Myometrial cell (primary cell): ENCODE data around the gene TAF12. TPM values are rescaled to one million over a fixed set of nuclear protein-coding genes. Genes with fewer than 3 reads are reported as not detected.

Source experiments
- total RNA-seq: library from RNA; depleted of rRNA; stranded (reverse); fragments of >200 nt; gene quantifications from 2 replicates; pipeline ENCODE4 v1.2.3, GENCODE V29; 2015

The TAF12 gene, protein sequence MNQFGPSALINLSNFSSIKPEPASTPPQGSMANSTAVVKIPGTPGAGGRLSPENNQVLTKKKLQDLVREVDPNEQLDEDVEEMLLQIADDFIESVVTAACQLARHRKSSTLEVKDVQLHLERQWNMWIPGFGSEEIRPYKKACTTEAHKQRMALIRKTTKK
- 29.4 and 34.3 TPM in 2 replicates for total RNA-seq

DNA sequence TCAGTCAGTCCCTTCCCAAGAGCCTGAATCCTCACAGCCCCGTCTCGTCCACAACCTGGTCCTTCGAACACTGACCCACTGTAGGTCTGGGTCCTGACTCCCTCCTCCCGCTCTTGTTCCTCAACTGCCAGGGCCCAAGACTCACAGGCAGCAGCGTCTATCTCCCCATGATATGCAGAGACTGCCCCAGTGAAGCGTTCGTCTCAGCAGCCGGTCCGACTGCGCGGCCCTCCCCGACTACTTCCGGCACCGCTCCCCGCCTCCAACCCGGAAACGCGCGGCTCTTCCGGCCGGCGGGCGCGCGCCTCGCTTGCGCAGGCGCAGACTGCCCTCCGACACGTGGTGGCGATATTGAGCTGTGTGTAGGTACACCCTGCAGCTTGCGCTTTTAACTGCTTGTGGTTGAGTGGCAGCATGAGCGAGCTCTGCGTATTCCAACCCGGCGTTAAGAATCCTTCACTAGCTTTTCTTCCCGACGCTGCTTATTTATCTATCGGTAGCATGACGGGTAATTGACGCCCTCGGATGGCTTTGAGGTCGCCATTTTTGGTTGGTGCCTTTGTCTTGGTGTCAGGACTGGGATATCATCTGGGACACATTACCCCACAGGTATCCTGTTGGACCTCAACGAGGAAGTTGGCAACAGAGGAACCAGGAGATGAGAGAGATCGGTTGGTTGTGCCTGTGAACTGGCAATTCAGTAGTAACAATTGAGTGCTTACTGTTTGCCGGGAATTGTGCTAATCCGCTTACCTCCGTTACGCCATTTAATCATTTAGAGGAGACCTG, at the start of gene TAF12:
Gene TAF12 (minus strand): TSS at position 221 of the 789 bp plus-strand sequence. CDS start 20,986 bp downstream, outside the sequence.

DNA sequence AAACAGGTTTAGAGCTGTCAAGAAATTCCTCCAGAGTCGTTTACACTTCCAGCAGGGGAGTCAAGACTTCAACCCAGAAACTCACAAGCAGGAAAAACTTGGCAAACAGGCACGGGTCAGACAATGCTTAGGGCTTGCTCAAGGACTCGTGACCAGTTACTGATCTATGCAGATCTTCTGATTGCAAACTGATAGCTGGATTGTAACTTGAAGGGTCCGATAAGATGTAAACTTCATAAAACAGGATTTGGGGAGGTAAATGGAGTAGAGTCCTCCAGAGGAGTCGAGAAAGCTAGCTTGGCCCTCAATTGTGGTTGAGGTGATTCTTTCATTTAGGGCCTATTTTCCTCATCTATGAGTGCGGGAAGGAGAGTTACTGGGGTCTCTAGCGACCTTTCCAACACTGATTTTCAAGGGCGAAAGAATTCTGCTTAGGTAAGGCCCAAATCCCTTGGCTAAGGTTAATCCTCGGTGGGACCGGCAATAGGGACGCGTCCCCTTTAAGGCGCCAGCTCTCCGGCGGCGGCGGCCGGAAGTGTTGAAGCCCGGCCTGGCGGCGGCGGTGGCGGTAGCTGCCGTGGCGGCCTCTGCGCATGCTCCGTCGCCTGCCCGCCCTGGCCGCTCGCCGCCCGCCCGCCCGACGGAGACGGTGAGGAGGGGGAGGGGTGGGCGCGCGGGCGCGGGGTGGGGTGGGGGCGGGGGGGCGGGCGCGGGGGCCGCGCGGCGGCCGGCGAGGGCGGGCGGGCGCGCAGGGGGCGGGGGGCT, 25.5 kb upstream of the TAF12 start, which contains the start of gene GMEB1:
Gene GMEB1 (plus strand): TSS at position 594 of the 765 bp plus-strand sequence. CDS start 14,829 bp downstream, outside the sequence.

DNA sequence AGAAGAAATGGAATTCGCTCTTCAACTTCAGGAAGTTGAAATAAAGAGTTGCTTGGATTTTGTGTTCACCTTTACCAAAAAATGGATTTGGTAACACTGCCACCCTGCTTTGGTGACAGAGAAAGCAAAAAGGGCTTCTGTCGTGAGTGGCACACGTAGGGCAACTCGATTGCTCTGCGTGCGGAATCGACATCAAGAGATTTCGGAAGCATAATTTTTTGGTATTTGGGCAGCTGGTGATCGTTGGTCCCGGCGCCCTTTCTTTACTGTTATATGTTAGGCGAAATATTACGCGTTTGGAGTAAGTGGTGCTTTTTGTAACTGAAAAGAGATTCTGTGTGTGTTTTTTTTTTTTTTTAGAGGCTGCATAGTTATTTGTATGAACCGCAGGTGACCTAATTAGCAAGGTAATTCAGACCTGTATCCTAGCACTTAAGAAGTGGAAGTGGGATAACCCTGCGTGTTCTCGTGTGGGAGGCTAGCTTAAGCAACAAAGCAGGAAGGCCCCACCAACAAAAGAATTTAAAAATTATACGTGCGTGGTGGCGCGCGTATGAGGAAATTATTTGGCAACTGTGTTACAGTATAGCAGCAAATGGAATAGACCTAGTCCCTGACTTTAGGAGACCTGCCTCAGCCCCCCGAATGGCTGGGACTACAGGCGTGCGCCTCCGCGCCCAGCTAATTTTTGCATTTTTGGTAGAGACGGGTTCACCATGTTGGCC, 5.8 kb upstream of the TAF12 start, which contains the start of gene RNU11:
Gene RNU11 (plus strand): TSS at position 127 of the 725 bp plus-strand sequence.

DNA sequence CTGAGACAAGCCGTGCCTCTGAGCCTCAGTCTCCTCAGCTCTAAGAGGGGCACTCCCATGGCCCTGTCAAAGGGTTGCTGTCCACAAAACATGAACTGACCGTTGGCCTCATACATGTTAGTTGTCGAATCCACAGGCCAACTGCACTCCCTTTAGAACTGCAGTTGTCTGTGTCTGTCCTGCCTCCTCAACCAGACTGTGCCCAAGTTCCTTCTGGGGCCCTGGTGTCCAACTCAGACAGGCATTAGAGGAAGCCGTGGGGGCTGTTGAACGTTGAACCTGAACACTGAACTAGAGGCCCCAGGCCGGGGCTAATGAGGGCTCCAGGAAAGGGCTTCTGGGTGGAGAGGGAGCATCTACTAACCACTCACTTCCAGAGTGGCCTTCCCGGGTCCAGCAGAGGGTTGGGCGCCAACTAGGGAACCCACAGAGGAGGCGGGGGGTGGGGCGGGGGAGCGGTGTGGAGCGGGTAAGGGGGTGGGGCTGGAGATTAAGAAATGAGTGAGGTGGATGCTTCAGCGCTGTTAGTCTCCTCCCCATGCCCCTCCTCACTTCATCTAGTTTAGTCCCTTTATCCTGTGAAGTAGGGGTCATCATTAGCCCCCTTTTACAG, 51.1 kb downstream of the TAF12 start, which contains the start of gene RAB42:
Gene RAB42 (plus strand): TSS at position 558 of the 613 bp plus-strand sequence. CDS start 247 bp downstream, outside the sequence.

Other genes with a start within 250 kb of the TAF12 start
- gene RCC1, start 137.0 kb downstream of the TAF12 start, total RNA-seq = 57.4 and 65.9 TPM in 2 replicates
- gene TRNAU1AP, start 90.0 kb downstream of the TAF12 start, total RNA-seq = 32.6 and 45.3 TPM in 2 replicates
- 3.4 and 13.5 TPM in 2 replicates for gene RAB42, start 50.8 kb downstream of the TAF12 start, total RNA-seq
- not detected in 2 replicates for gene RNU11, start 5.5 kb upstream of the TAF12 start, total RNA-seq
- gene GMEB1, start 25.7 kb upstream of the TAF12 start, total RNA-seq = 6.4 and 8.1 TPM in 2 replicates
- gene YTHDF2, start 93.9 kb upstream of the TAF12 start, total RNA-seq = 39.2 and 40.4 TPM in 2 replicates
- gene OPRD1, start 169.1 kb upstream of the TAF12 start, total RNA-seq = not detected in 2 replicates